Endothelial cell of umbilical vein (primary cell): Measurements from ENCODE around the gene CD276. TPM values are rescaled to one million over a fixed set of nuclear protein-coding genes. Genes with fewer than 3 reads are reported as not detected.

Experiments used
- BruUV-seq: library from RNA; stranded (reverse); fragments of 400-500 nt; replicated peaks from 2 replicates; lab custom pipeline; 2021; lab: Mats Ljungman, UMichigan
- CTCF ChIA-PET: fragments of 300-600, 350-600 bp; sonication (Branson Sonifier 250); formaldehyde crosslinking; loops from one replicate; lab custom pipeline; 2021; ENCODE audit warnings: antibody characterized with exemption, inconsistent platforms; lab: Charles Lee
- POLR2A ChIA-PET: fragments of 300-600, 350-600 bp; sonication (Branson Sonifier 250); formaldehyde crosslinking; loops from one replicate; lab custom pipeline; 2021; ENCODE audit warnings: antibody characterized with exemption, inconsistent platforms; lab: Charles Lee
- DNase-seq: peaks from one replicate; pipeline ENCODE4 v3.0.0-alpha.2; 2011; ENCODE audit warnings: low read depth, low spot score
- FAIRE-seq: peaks from 2 replicates; lab custom pipeline; 2011; peaks lifted over from hg19 to GRCh38; lab: Jason Lieb, UNC
- H2AFZ ChIP-seq: 2 replicates; pipeline ENCODE4 v1.6.0; 2012; ENCODE audit warnings: low read depth, low read length, control low read depth, inconsistent platforms
- H3K27ac ChIP-seq: 2 replicates; pipeline ENCODE4 v1.5.1; 2011; ENCODE audit warnings: low read depth, mild to moderate bottlenecking, control low read depth, low read length, moderate library complexity; ENCODE audit not compliant: insufficient read depth
- H3K27me3 ChIP-seq, 2 experiments: 2 replicates each; pipeline versions ENCODE4 v1.6.0 to v1.6.1; 2011; ENCODE audit warnings: low read length in 2 of 2, mixed read lengths in 1 of 2; ENCODE audit not compliant: control insufficient read depth in 2 of 2, insufficient read depth in 2 of 2
- H3K36me3 ChIP-seq, 2 experiments: 2 replicates in 1 of 2; 3 replicates in 1 of 2; pipeline ENCODE4 v1.5.1; 2011; ENCODE audit warnings: low read length in 2 of 2, mild to moderate bottlenecking in 1 of 2, moderate library complexity in 1 of 2; ENCODE audit not compliant: control insufficient read depth in 2 of 2, insufficient read depth in 2 of 2; ENCODE audit errors: extremely low read depth in 1 of 2
- H3K4me1 ChIP-seq: 3 replicates; pipeline ENCODE4 v1.5.1; 2011; ENCODE audit warnings: mild to moderate bottlenecking, low read length; ENCODE audit not compliant: control insufficient read depth, insufficient read depth; ENCODE audit errors: extremely low read depth
- H3K4me2 ChIP-seq: 2 replicates; pipeline ENCODE4 v1.6.1; 2011; ENCODE audit warnings: low read length, control low read depth, mixed read lengths; ENCODE audit not compliant: insufficient read depth
- H3K4me3 ChIP-seq, 3 experiments: fragments of 200-600 bp in 1 of 3; sonication (generic), shearing (Covaris generic) in 1 of 3; replicated peaks in 1 of 3; 2 replicates each; pipeline ENCODE4 v1.5.1; 2011 to 2016; ENCODE audit warnings: control low read depth in 3 of 3, low read length in 3 of 3, mild to moderate bottlenecking in 2 of 3, inconsistent platforms in 1 of 3, low read depth in 1 of 3, moderate library complexity in 1 of 3; ENCODE audit not compliant: insufficient read depth in 1 of 3
- H3K79me2 ChIP-seq: 2 replicates; pipeline ENCODE4 v1.6.0; 2012; ENCODE audit warnings: low read length, inconsistent platforms; ENCODE audit not compliant: control insufficient read depth, insufficient read depth
- H3K9ac ChIP-seq: replicated peaks from 2 replicates; pipeline ENCODE3; 2011; ENCODE audit warnings: low read length, control low read depth; ENCODE audit not compliant: insufficient read depth; ENCODE audit errors: extremely low read depth
- H3K9me1 ChIP-seq: replicated peaks from 3 replicates; pipeline ENCODE4 v1.6.0; 2011; ENCODE audit warnings: mild to moderate bottlenecking, low read length; ENCODE audit not compliant: control insufficient read depth, insufficient read depth; ENCODE audit errors: extremely low read depth
- H3K9me3 ChIP-seq: replicated peaks from 2 replicates; pipeline ENCODE4 v1.5.1; 2012; ENCODE audit warnings: low read length, inconsistent platforms; ENCODE audit not compliant: control insufficient read depth, insufficient read depth
- H4K20me1 ChIP-seq: replicated peaks from 2 replicates; pipeline ENCODE3; 2011; ENCODE audit warnings: mild to moderate bottlenecking, low read length; ENCODE audit not compliant: control insufficient read depth, insufficient read depth; ENCODE audit errors: extremely low read depth
- CTCF ChIP-seq, 2 donors: IDR thresholded peaks; 1 replicate in 1 of 2; 2 replicates in 1 of 2; pipeline ENCODE4 v1.5.1; 2011; ENCODE audit warnings: low read length in 2 of 2, mild to moderate bottlenecking in 2 of 2, moderate library complexity in 2 of 2, control low read depth in 1 of 2, inconsistent platforms in 1 of 2, low read depth in 1 of 2; ENCODE audit not compliant: insufficient read depth in 1 of 2; ENCODE audit errors: extremely low read depth in 1 of 2
- EZH2 ChIP-seq: IDR thresholded peaks from 2 replicates; pipeline ENCODE4 v1.6.1; 2012; ENCODE audit warnings: borderline replicate concordance, low read depth, mild to moderate bottlenecking, moderate library complexity, low read length, inconsistent platforms; ENCODE audit not compliant: severe bottlenecking
- FOS ChIP-seq: IDR thresholded peaks from 2 replicates; pipeline ENCODE4 v1.6.1; 2011; ENCODE audit warnings: mild to moderate bottlenecking, low read length, moderate library complexity, borderline replicate concordance; ENCODE audit not compliant: insufficient read depth
- GATA2 ChIP-seq: IDR thresholded peaks from 2 replicates; pipeline ENCODE4 v1.7.0; 2011; ENCODE audit warnings: low read depth, mild to moderate bottlenecking, moderate library complexity, mixed read lengths, low read length; ENCODE audit not compliant: insufficient read length, insufficient read depth
- JUN ChIP-seq: IDR thresholded peaks from 2 replicates; pipeline ENCODE4 v1.6.1; 2011; ENCODE audit warnings: borderline replicate concordance, low read depth; ENCODE audit not compliant: insufficient read length, insufficient read depth
- MAX ChIP-seq: IDR thresholded peaks from 2 replicates; pipeline ENCODE4 v1.6.1; 2011; ENCODE audit not compliant: insufficient read depth, insufficient read length
- MYC ChIP-seq: IDR thresholded peaks from one replicate; pipeline ENCODE4 v1.6.1; 2011; ENCODE audit warnings: mild to moderate bottlenecking, low read depth, low read length
- POLR2A ChIP-seq: IDR thresholded peaks from 2 replicates; pipeline ENCODE4 v1.6.1; 2012; ENCODE audit warnings: low read depth, mild to moderate bottlenecking, control low read depth, low read length
- POLR2AphosphoS5 ChIP-seq: IDR thresholded peaks from 2 replicates; pipeline ENCODE4 v1.6.1; 2012; ENCODE audit warnings: low read depth, mild to moderate bottlenecking, control low read depth, low read length, moderate library complexity; ENCODE audit not compliant: insufficient read depth
- dilution Hi-C: fragments of 300-500 bp; cut with MboI; formaldehyde crosslinking; loops from one replicate; pipeline ENCODE4 v1.15.0; 2019; ENCODE audit warnings: low sequenced_read_pairs; ENCODE audit not compliant: extremely low pct_ligation_motif_present
- intact Hi-C: fragments of 100-400 bp; cut with micrococcal nuclease; formaldehyde crosslinking; loops from one replicate; pipeline ENCODE4 v1.10.0; 2022
- polyA plus RNA-seq, 4 experiments: library from polyadenylated mRNA; depleted of rRNA in 3 of 4; stranded (reverse) in 3 of 4; unstranded in 1 of 4; fragments of >200 nt; gene quantifications; 2 replicates each; pipeline versions ENCODE4 v1.2.1 to v1.2.3, GENCODE V29; 2011 to 2012; ENCODE audit warnings: missing spikeins in 1 of 4
- total RNA-seq: library from RNA; stranded (reverse); gene quantifications from 2 replicates; pipeline ENCODE4 v1.2.3, GENCODE V29; 2021

The CD276 gene
- total and polyA plus RNA-seq, 2 donors (not counting 3 experiments of a cell fraction or from before 2014, with no cell fraction given): 73.6 to 85.7 TPM

GRCh38 chr15:73737535-73737934 lies 53.4 kb downstream of the CD276 start:
- Histone ChIP-seq H3K4me2 (no peak overlapping the region), H3K9me3 (no peaks in the 10 kb centered on the region), H3K4me1 (no peaks in the 10 kb centered on the region), H4K20me1 (no peaks in the 10 kb centered on the region), H3K36me3 (no peaks in the 10 kb centered on the region), H3K9ac (no peak overlapping the region), H3K27ac (no peak overlapping the region), H3K4me3 (no peak overlapping the region), H2AFZ (no peak overlapping the region), H3K27me3 (no peaks in the 10 kb centered on the region), H3K79me2 (no peaks in the 10 kb centered on the region), H3K9me1 (no peaks in the 10 kb centered on the region)
- POLR2A ChIA-PET: no interaction called here
- intact Hi-C loops: no loop called here
- BruUV-seq: no TSS peak
- CTCF ChIA-PET: interaction anchor here (0.9 kb wide), 1 partner anchor 160 kb away, joined by 3 read pairs; no protein-coding TSS in a partner anchor
- FAIRE-seq (no peak), DNase-seq (no peak)
- dilution Hi-C loops: no loop called here
- TF ChIP-seq POLR2AphosphoS5: no peak

GRCh38 chr15:73740152-73741048 lies 56.2 kb downstream of the CD276 start:
- Histone ChIP-seq H3K27ac (no peak overlapping the region), H3K9ac (no peak overlapping the region), H2AFZ (no peak overlapping the region), H3K36me3 (no peaks in the 10 kb centered on the region), H3K79me2 (no peaks in the 10 kb centered on the region), H3K4me2 (no peak overlapping the region), H3K9me3 (no peaks in the 10 kb centered on the region), H3K4me1 (no peaks in the 10 kb centered on the region), H3K27me3 (peaks cover 0 to 3% of the 10 kb centered on the region in 2 experiments), H3K9me1 (no peaks in the 10 kb centered on the region), H4K20me1 (no peaks in the 10 kb centered on the region), H3K4me3 (no peak overlapping the region)
- ChIA-PET CTCF (no interaction called here), POLR2A (no interaction called here)
- no TSS peak for BruUV-seq
- intact Hi-C loops (no loop called here), dilution Hi-C loops (no loop called here)
- no peak for DNase-seq
- TF ChIP-seq MYC (no peak), MAX (no peak), EZH2 (no peak), CTCF (IDR thresholded peaks at IDR 0.05; ENCODE audit: extremely low read depth in 1 of 2, insufficient read depth in 1 of 2, low read depth in 1 of 2, low read length in 2 of 2) (no peak), POLR2AphosphoS5 (no peak), JUN (no peak), FOS (no peak), POLR2A (no peak), GATA2 (no peak)
- FAIRE-seq: no peak
